Measurements from ENCODE around the gene IQGAP3. TPM values are rescaled to one million over a fixed set of nuclear protein-coding genes. Genes with fewer than 3 reads are reported as not detected.

IQGAP3 gene
- total RNA-seq, 1 experiment from 2014 or later, result 48.3 TPM

- ChIA-PET CTCF (interaction anchor here (0.5 to 1.1 kb wide), 4 partner anchors 10 to 197 kb away, joined by 3 to 5 read pairs (median 3); no protein-coding TSS in a partner anchor), POLR2A (no interaction called here)
- H3K9me3 Mint-ChIP-seq (ENCODE audit: unreplicated experiment), result no peaks in the 10 kb centered on the region
- no peaks in the 10 kb centered on the region for H3K27me3 Mint-ChIP-seq (ENCODE audit: insufficient read depth, unreplicated experiment)
- H3K27ac Mint-ChIP-seq (ENCODE audit: low read depth, unreplicated experiment), result peak overlapping the region; percentile 13
- peaks cover 22% of the 10 kb centered on the region for H3K36me3 Mint-ChIP-seq (ENCODE audit: insufficient read depth, unreplicated experiment)
- DNase-seq (ENCODE audit: unreplicated experiment), result no peak
- BruUV-seq (replicated peaks), result no TSS peak
- no peak overlapping the region for H3K4me3 Mint-ChIP-seq (ENCODE audit: unreplicated experiment)
- no peak for TF ChIP-seq CTCF (IDR thresholded peaks at IDR 0.05; ENCODE audit: unreplicated experiment)
- no peaks in the 10 kb centered on the region for H3K4me1 Mint-ChIP-seq (ENCODE audit: insufficient read depth, unreplicated experiment)
- intact Hi-C loops (cut with micrococcal nuclease), result no loop called here
These were observed 38.7 kb downstream of the IQGAP3 start for GRCh38 chr1:156533568-156534220.

- Mint-ChIP-seq H3K4me3 (ENCODE audit: unreplicated experiment) (no peak overlapping the region), H3K27ac (ENCODE audit: low read depth, unreplicated experiment) (no peak overlapping the region), H3K27me3 (ENCODE audit: insufficient read depth, unreplicated experiment) (no peaks in the 10 kb centered on the region), H3K9me3 (ENCODE audit: unreplicated experiment) (no peaks in the 10 kb centered on the region), H3K36me3 (ENCODE audit: insufficient read depth, unreplicated experiment) (peaks cover 10% of the 10 kb centered on the region), H3K4me1 (ENCODE audit: insufficient read depth, unreplicated experiment) (no peaks in the 10 kb centered on the region)
- POLR2A ChIA-PET, result no interaction called here
- intact Hi-C loops (cut with micrococcal nuclease), result no loop called here
- no peak for TF ChIP-seq CTCF (IDR thresholded peaks at IDR 0.05; ENCODE audit: unreplicated experiment)
- no peak for DNase-seq (ENCODE audit: unreplicated experiment)
- BruUV-seq (replicated peaks), result no TSS peak
- CTCF ChIA-PET, result interaction anchor here (0.6 to 2.3 kb wide), 12 partner anchors 11 to 196 kb away, joined by 3 to 9 read pairs (median 3); no protein-coding TSS in a partner anchor
These were observed 40.0 kb downstream of the IQGAP3 start for GRCh38 chr1:156532374-156532773.

- H3K4me1 Mint-ChIP-seq (ENCODE audit: insufficient read depth, unreplicated experiment), result no peaks in the 10 kb centered on the region
- H3K27me3 Mint-ChIP-seq (ENCODE audit: insufficient read depth, unreplicated experiment), result no peaks in the 10 kb centered on the region
- BruUV-seq (replicated peaks), result no TSS peak
- no peak for TF ChIP-seq CTCF (IDR thresholded peaks at IDR 0.05; ENCODE audit: unreplicated experiment)
- H3K36me3 Mint-ChIP-seq (ENCODE audit: insufficient read depth, unreplicated experiment), result peaks cover 21% of the 10 kb centered on the region
- H3K4me3 Mint-ChIP-seq (ENCODE audit: unreplicated experiment), result no peak overlapping the region
- CTCF ChIA-PET, result interaction anchor here (0.7 to 1.1 kb wide), 2 partner anchors 144 to 184 kb away, joined by 3 to 4 read pairs; no protein-coding TSS in a partner anchor
- POLR2A ChIA-PET, result interaction anchor here (0.6 kb wide), 1 partner anchor 31 kb away, joined by 3 read pairs; no protein-coding TSS in a partner anchor
- intact Hi-C loops (cut with micrococcal nuclease), result no loop called here
- no peaks in the 10 kb centered on the region for H3K9me3 Mint-ChIP-seq (ENCODE audit: unreplicated experiment)
- H3K27ac Mint-ChIP-seq (ENCODE audit: low read depth, unreplicated experiment), result no peak overlapping the region
- no peak for DNase-seq (ENCODE audit: unreplicated experiment)
These were observed 42.4 kb downstream of the IQGAP3 start for GRCh38 chr1:156530006-156530405.

GRCh38 chr1:156528875-156529425, 43.4 kb downstream of the IQGAP3 start:
- POLR2A ChIA-PET, result interaction anchor here (0.6 to 1.6 kb wide), 2 partner anchors 20 to 142 kb away, joined by 4 to 6 read pairs; no protein-coding TSS in a partner anchor
- intact Hi-C loops (cut with micrococcal nuclease), result no loop called here

More at GRCh38 chr1:156528875-156529425, 43.4 kb downstream of the IQGAP3 start:
- TF ChIP-seq CTCF (IDR thresholded peaks at IDR 0.05; ENCODE audit: unreplicated experiment), result no peak
- Mint-ChIP-seq H3K4me1 (ENCODE audit: insufficient read depth, unreplicated experiment) (no peaks in the 10 kb centered on the region), H3K36me3 (ENCODE audit: insufficient read depth, unreplicated experiment) (peaks cover 22% of the 10 kb centered on the region), H3K9me3 (ENCODE audit: unreplicated experiment) (no peaks in the 10 kb centered on the region), H3K4me3 (ENCODE audit: unreplicated experiment) (no peak overlapping the region), H3K27me3 (ENCODE audit: insufficient read depth, unreplicated experiment) (no peaks in the 10 kb centered on the region), H3K27ac (ENCODE audit: low read depth, unreplicated experiment) (no peak overlapping the region)
- DNase-seq (ENCODE audit: unreplicated experiment), result no peak
- no TSS peak for BruUV-seq (replicated peaks)
- CTCF ChIA-PET, result interaction anchor here (0.6 to 1.7 kb wide), 7 partner anchors 27 to 143 kb away, joined by 3 to 5 read pairs (median 3); no protein-coding TSS in a partner anchor

Measured in MCF 10A (cell line).